ENCODE results near the gene TWIST2.

The TWIST2 gene

DNA sequence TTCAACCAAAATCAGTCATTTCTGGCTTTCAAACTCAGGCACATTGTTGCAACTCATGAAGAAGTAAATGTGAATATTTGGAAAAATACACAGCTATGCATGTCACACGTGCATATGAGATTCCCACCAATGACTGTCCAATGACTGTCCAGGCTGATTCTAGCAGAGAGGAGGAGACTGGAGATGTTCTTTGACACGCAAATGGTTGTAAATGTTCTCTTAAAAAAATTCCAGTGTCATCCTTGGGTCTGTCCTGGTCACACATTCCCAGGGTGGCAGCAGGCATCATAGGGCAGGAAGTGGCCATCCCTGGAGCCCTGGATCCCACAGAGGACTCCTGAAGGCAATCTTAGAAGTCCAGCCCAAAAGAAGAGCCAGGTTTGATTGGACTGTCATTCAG is 40.9 kb downstream of the TWIST2 start:
- DNase-seq (ENCODE audit: extremely low read depth in 1 of 2, low read depth in 1 of 2) = no peak

DNA sequence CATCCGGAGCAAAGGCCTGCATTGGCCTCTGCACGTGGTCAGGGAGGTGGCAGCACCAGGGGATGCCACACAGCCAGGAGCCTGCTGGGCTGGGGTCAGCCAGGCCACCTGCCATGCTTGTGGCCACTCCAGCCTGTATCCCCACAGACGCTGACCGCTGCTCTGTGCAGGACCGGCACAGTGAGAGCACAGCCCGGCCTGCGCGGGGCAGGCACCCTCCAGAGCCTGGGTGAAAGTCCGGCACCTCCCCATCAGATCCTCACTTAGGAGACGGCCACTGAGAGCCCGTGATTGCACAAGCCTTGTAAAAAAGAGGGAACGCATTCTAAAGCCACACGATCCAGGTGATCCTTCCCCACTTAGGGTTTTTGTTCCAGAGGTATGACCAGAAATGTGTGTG is 42.2 kb downstream of the TWIST2 start:
- no peak for DNase-seq (ENCODE audit: extremely low read depth in 1 of 2, low read depth in 1 of 2)

GRCh38 chr2:238890618-238891456 is 43.0 kb downstream of the TWIST2 start:
- no peak for DNase-seq (ENCODE audit: extremely low read depth in 1 of 2, low read depth in 1 of 2)

- no peak for DNase-seq (ENCODE audit: extremely low read depth in 1 of 2, low read depth in 1 of 2)
These were observed 43.7 kb downstream of the TWIST2 start for GRCh38 chr2:238891457-238892203.

DNA sequence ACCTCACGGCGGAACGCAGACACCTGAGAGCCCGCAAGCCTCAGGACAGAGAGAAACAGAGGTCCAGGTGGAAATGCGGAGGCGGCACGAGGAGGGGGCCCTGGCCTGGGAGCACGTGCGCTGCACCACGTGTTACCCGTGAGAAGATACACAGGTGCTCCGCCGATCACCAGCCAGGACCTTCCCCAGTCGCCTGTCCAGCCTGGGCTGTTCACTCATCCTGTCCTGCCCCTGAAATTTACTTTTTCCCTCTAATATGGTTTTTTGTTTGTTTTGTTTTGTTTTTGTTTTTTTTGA is 44.3 kb downstream of the TWIST2 start:
- DNase-seq (ENCODE audit: extremely low read depth in 1 of 2, low read depth in 1 of 2) = no peak

- DNase-seq (ENCODE audit: extremely low read depth in 1 of 2, low read depth in 1 of 2) = no peak
These were observed 44.9 kb downstream of the TWIST2 start for GRCh38 chr2:238892796-238893195.

- DNase-seq (ENCODE audit: extremely low read depth in 1 of 2, low read depth in 1 of 2) = no peak
These were observed 45.6 kb downstream of the TWIST2 start for GRCh38 chr2:238893349-238894000.

GRCh38 chr2:238894226-238894949 is 46.5 kb downstream of the TWIST2 start:
- DNase-seq (ENCODE audit: extremely low read depth in 1 of 2, low read depth in 1 of 2) = no peak

GRCh38 chr2:238894950-238895298 is 47.0 kb downstream of the TWIST2 start:
- no peak for DNase-seq (ENCODE audit: extremely low read depth in 1 of 2, low read depth in 1 of 2)

- DNase-seq (ENCODE audit: extremely low read depth in 1 of 2, low read depth in 1 of 2) = no peak
These were observed 47.5 kb downstream of the TWIST2 start for GRCh38 chr2:238895361-238895882.

DNA sequence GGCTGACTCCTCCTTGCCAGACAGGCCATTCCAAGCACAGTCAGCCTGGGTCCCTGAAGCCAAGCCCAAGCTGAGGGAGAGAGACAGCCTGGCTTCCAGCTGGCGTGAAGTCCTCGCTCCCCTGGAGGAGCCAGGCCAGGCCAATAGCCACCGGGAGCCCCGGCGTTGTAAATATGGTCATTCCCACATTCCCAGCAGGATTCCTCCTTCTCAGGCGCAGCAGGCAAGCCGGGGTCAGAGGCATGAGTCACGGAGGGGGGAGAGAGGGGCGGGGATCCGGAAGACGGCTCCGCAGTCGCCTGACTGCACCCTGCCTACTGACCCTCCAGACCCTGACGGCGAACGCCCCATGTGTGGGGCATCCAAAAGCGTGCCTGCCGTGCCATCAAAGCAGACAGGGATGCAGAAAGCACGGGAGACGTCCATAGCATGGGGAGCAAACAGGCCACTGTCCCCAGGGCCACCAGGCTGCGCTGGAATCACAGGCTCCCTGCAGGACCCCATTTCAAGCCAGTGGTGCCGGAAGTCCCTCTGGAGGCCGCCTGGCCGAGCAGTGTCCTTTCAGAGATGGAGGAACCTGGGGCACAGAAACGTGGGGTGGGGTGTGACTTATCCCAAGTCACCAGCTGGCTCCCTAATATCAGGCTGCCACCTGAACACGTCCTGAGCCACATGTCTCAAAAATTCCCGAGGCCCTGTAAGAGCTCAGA is 48.2 kb downstream of the TWIST2 start:
- no peak for DNase-seq (ENCODE audit: extremely low read depth in 1 of 2, low read depth in 1 of 2)

DNA sequence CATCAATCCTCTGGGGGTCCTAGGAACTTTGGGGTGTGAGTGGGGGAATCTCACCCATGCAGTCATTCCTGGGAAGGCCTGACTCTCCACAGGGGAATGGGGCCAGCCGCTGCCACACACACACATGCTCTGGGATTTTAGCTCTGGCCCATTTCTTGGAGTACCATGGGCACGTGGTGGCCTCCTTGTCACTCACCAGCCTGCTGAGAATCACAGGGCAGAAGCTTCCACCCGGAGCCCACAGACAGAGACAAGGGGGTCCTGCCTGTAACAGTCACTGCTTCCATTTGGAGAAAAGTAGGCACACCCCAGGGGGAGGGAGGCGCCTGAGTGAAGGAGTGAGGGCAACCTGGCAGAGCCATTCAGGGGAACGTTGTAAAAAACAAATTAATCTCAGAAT is 48.8 kb downstream of the TWIST2 start:
- no peak for DNase-seq (ENCODE audit: extremely low read depth in 1 of 2, low read depth in 1 of 2)

DNA sequence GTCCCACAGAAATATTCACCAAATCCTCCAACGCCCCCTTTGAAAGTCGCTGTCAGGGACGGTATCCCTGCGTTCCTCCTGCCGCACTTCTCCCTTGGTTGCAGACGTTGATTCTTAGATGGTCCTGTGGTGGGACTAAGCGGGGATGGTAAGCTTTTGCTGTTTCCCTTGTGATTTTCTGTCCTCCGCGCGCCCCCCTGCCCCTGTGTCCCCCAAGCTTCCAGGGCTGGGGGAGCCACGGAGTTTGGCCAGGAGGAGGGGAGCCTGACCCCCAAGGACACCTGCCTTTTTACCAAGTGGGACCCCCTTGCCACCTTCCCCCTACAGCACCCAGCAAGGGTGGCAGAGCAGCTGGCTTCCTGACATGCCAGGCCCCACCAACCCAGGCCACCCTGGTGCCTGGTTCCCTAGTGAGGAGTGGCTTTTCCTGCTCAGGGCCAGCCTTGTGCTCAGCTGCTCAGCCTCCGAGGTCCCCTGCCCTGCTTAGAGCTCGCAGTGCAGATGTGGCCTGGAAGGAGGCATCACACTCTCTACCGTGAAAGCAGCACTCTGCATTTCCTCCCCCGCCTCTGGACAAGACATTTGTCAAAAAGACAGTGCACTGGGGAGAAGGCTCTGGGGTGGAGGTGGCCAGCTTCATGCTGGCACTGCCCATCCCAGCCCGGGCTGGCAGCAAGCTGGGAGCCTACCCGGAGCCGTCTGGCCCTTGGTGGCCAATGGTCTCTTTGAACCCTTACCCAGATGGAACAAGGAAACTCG is 49.4 kb downstream of the TWIST2 start:
- no peak for DNase-seq (ENCODE audit: extremely low read depth in 1 of 2, low read depth in 1 of 2)

GRCh38 chr2:238897911-238898311 is 50.0 kb downstream of the TWIST2 start:
- no peak for DNase-seq (ENCODE audit: extremely low read depth in 1 of 2, low read depth in 1 of 2)

DNA sequence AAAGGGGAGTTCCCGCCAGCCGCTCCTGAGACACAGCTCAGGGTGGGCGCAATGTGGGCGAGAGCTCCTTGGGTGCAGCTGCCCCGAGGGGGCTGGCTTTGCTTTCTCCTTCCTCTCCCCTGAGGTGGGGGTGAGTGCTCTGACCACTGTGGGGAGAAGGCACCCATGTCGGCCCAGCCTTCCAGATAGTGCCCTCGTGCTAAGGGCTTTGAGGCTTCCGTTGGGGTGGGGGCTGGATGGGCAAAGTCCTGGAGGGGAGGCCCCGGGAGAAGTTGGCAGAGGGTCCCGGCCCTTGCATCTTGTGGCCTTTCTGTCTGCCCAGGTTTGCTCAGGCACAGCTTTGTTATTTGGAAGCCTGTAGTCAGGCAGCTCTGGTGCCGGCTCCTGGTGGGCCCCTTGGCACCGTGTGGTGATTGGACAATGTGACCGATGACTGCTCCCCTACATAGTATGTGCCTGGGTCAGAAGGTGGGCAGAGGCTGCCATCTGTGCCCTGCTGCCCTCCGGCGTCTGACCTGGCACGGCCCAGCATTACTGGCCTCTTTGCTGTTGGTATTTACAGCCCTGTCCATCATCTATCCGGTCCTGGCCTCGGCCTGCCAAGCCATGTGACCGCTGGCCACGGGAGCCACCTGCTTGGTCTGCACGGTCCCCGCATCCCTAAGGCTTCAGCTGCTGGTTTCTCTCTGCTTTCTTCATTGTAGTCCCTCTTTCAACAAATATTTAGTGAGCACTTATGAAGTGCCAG is 50.8 kb downstream of the TWIST2 start:
- no peak for DNase-seq (ENCODE audit: extremely low read depth in 1 of 2, low read depth in 1 of 2)

- DNase-seq (ENCODE audit: extremely low read depth in 1 of 2, low read depth in 1 of 2) = no peak
These were observed 51.5 kb downstream of the TWIST2 start for GRCh38 chr2:238899386-238899785.

- no peak for DNase-seq (ENCODE audit: extremely low read depth in 1 of 2, low read depth in 1 of 2)
These were observed 52.6 kb downstream of the TWIST2 start for GRCh38 chr2:238900511-238900910.

GRCh38 chr2:238901461-238902057 is 53.7 kb downstream of the TWIST2 start:
- DNase-seq (ENCODE audit: extremely low read depth in 1 of 2, low read depth in 1 of 2) = no peak

DNA sequence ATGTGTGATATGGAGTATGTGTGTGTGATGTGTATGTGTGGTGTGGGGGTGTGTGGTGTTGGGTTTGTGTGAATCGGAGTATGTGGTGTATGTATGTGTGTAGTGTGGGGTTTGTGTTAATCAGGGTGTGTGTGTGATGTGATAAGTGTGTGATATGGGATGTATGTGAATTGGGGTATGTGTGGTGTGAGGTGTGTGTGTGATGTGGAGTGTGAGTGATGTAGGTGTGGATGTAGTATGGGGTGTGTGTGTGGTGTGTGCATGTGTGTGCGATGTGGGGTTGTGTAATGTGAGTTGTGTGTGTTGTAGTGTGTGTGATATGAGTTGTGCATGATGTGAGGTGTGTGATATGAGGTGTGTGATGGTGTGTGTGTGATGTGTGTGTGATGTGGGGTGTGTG is 54.4 kb downstream of the TWIST2 start:
- no peak for DNase-seq (ENCODE audit: extremely low read depth in 1 of 2, low read depth in 1 of 2)
